ENCODE results near the gene C1QTNF5. TPM values are rescaled to one million over a fixed set of nuclear protein-coding genes. Genes with fewer than 3 reads are reported as not detected.

C1QTNF5 gene
- total RNA-seq, 6 experiments from 2014 or later = 8.2 to 16.1 (median 15.1) TPM

- Mint-ChIP-seq H3K27ac (no peak overlapping the region; the same call in 1 of the 2 replicates), H3K27me3 (ENCODE audit: insufficient read depth) (no peaks in the 10 kb centered on the region), H3K9me3 (no peaks in the 10 kb centered on the region), H3K4me3 (no peak overlapping the region), H3K4me1 (ENCODE audit: low read depth) (peaks cover 5% of the 10 kb centered on the region; the same call in 1 of the 2 replicates), H3K36me3 (ENCODE audit: low read depth) (peaks cover 46% of the 10 kb centered on the region)
- TF ChIP-seq, protein P1, sequence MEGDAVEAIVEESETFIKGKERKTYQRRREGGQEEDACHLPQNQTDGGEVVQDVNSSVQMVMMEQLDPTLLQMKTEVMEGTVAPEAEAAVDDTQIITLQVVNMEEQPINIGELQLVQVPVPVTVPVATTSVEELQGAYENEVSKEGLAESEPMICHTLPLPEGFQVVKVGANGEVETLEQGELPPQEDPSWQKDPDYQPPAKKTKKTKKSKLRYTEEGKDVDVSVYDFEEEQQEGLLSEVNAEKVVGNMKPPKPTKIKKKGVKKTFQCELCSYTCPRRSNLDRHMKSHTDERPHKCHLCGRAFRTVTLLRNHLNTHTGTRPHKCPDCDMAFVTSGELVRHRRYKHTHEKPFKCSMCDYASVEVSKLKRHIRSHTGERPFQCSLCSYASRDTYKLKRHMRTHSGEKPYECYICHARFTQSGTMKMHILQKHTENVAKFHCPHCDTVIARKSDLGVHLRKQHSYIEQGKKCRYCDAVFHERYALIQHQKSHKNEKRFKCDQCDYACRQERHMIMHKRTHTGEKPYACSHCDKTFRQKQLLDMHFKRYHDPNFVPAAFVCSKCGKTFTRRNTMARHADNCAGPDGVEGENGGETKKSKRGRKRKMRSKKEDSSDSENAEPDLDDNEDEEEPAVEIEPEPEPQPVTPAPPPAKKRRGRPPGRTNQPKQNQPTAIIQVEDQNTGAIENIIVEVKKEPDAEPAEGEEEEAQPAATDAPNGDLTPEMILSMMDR (IDR thresholded peaks at IDR 0.05) = no peak
- DNase-seq = no peak
Observed at GRCh38 chr11:119298726-119299125, 42.0 kb downstream of the C1QTNF5 start.

DNA sequence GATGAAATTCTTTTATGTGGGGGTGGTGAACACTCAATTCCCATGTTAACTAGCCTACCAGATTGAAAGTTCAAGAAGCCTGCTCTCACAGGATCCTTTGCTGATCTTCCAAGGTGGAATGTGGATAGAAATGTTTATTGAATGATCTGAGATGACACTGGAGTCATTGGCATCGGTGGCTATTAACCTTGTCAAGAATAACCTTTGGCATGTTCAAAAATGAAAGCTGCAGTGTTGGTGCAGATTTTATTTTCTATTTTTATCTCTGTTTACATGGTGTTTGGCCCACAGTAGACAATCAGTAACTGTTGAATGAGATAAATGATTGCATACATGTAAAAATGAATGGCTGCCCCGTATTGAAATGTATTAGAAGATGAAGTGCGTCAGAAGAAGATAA, 42.7 kb downstream of the C1QTNF5 start:
- Mint-ChIP-seq H3K4me3 (no peak overlapping the region), H3K27ac (no peak overlapping the region), H3K36me3 (ENCODE audit: low read depth) (peaks cover 38% of the 10 kb centered on the region), H3K9me3 (no peaks in the 10 kb centered on the region), H3K27me3 (ENCODE audit: insufficient read depth) (no peaks in the 10 kb centered on the region), H3K4me1 (ENCODE audit: low read depth) (peaks cover 5% of the 10 kb centered on the region; the same call in 1 of the 2 replicates)
- DNase-seq = no peak
- TF ChIP-seq, protein P1 (IDR thresholded peaks at IDR 0.05) = no peak

- Mint-ChIP-seq H3K27ac (no peak overlapping the region), H3K4me3 (no peak overlapping the region), H3K4me1 (ENCODE audit: low read depth) (peaks cover 5% of the 10 kb centered on the region; the same call in 1 of the 2 replicates), H3K36me3 (ENCODE audit: low read depth) (peaks cover 37% of the 10 kb centered on the region), H3K27me3 (ENCODE audit: insufficient read depth) (no peaks in the 10 kb centered on the region), H3K9me3 (peaks cover 5% of the 10 kb centered on the region; the same call in 1 of the 2 replicates)
- no peak for DNase-seq
- TF ChIP-seq, protein P1 (IDR thresholded peaks at IDR 0.05) = peak; percentile 30; the same call in 1 of the 2 replicates
Observed at GRCh38 chr11:119295178-119295577, 45.5 kb downstream of the C1QTNF5 start.

- no peak for DNase-seq
- TF ChIP-seq, protein P1 (IDR thresholded peaks at IDR 0.05) = no peak
- H3K27ac Mint-ChIP-seq = no peak overlapping the region
- H3K36me3 Mint-ChIP-seq (ENCODE audit: low read depth) = peaks cover 43% of the 10 kb centered on the region
- H3K27me3 Mint-ChIP-seq (ENCODE audit: insufficient read depth) = no peaks in the 10 kb centered on the region
- H3K9me3 Mint-ChIP-seq = peaks cover 5% of the 10 kb centered on the region; the same call in 1 of the 2 replicates
- peaks cover 2% of the 10 kb centered on the region; the same call in 1 of the 2 replicates for H3K4me1 Mint-ChIP-seq (ENCODE audit: low read depth)
- no peak overlapping the region for H3K4me3 Mint-ChIP-seq
Observed at GRCh38 chr11:119293461-119293860, 47.2 kb downstream of the C1QTNF5 start.

DNA sequence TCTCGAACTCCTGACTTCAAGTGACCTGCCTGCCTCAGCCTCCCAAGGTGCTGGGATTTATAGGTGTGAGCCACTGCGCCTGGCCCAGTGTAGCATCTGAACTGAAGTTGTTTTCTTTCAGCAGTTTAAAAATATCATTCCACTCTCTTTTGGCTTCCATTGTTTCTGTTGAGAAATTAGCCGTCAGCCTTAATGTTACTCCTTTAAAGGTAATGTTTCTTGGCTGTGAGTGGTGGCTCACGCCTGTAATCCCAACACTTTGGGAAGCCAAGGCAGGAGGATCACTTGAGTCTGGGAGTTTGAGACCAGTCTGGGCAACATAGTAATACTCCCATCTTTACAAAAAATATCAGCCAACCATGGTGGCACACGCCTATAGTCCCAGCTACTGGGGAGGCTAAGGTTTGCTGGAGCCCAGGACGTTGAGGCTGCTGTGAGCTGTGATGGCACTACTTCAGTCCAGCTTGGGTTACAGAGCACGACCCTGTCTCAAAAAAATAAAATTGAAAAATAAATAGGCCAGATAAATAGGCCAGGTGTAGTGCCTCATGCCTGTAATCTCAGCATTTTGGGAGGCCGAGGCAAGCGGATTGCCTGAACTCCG, 49.7 kb downstream of the C1QTNF5 start:
- no peaks in the 10 kb centered on the region for H3K27me3 Mint-ChIP-seq (ENCODE audit: insufficient read depth)
- no peak overlapping the region for H3K27ac Mint-ChIP-seq
- DNase-seq = no peak
- peaks cover 36% of the 10 kb centered on the region for H3K36me3 Mint-ChIP-seq (ENCODE audit: low read depth)
- TF ChIP-seq, protein P1 (IDR thresholded peaks at IDR 0.05) = no peak
- peaks cover 5% of the 10 kb centered on the region; the same call in 1 of the 2 replicates for H3K9me3 Mint-ChIP-seq
- no peaks in the 10 kb centered on the region for H3K4me1 Mint-ChIP-seq (ENCODE audit: low read depth)
- H3K4me3 Mint-ChIP-seq = no peak overlapping the region

Small RNA genes within 50 kb of the gene (microRNA-seq; reads per million reads assigned to microRNA genes)
- not detected for gene MIR6756

Other genes starting within 250 kb of the C1QTNF5 start
- 10 to 100 TPM; 40.5 to 52.5 (median 49.1) TPM for gene DPAGT1, start 239.0 kb downstream of the C1QTNF5 start, total RNA-seq (2021; fragmentation: NEBNext Ultra II Directional; extraction: Animal tissue kit (Norgen Biotek cat#: 25700))
- 10 to 100 TPM; 10.0 to 13.5 (median 10.8) TPM for gene C2CD2L, start 233.5 kb downstream of the C1QTNF5 start, total RNA-seq (2021; fragmentation: NEBNext Ultra II Directional; extraction: Animal tissue kit (Norgen Biotek cat#: 25700))
- 10 to 100 TPM in 4 of 6 experiments, 1 to 10 TPM in 2; 9.9 to 13.4 (median 11.3) TPM for gene HINFP, start 219.3 kb downstream of the C1QTNF5 start, total RNA-seq (2021; fragmentation: NEBNext Ultra II Directional; extraction: Animal tissue kit (Norgen Biotek cat#: 25700))
- under 1 TPM; 0.05 to 0.50 (median 0.18) TPM for gene ABCG4, start 191.8 kb downstream of the C1QTNF5 start, total RNA-seq (2021; fragmentation: NEBNext Ultra II Directional; extraction: Animal tissue kit (Norgen Biotek cat#: 25700))
- gene NLRX1, start 172.2 kb downstream of the C1QTNF5 start, total RNA-seq (2021; fragmentation: NEBNext Ultra II Directional; extraction: Animal tissue kit (Norgen Biotek cat#: 25700)) = 10 to 100 TPM; 11.8 to 14.5 (median 12.9) TPM
- gene NHERF4, start 155.4 kb downstream of the C1QTNF5 start, total RNA-seq (2021; fragmentation: NEBNext Ultra II Directional; extraction: Animal tissue kit (Norgen Biotek cat#: 25700)) = not detected
- gene CBL, start 134.5 kb downstream of the C1QTNF5 start, total RNA-seq (2021; fragmentation: NEBNext Ultra II Directional; extraction: Animal tissue kit (Norgen Biotek cat#: 25700)) = 10 to 100 TPM; 24.2 to 31.2 (median 26.1) TPM
- 1 to 10 TPM; 1.8 to 7.7 (median 6.9) TPM for gene MCAM, start 23.8 kb downstream of the C1QTNF5 start, total RNA-seq (2021; fragmentation: NEBNext Ultra II Directional; extraction: Animal tissue kit (Norgen Biotek cat#: 25700))
- gene RNF26, start 6.4 kb downstream of the C1QTNF5 start, total RNA-seq (2021; fragmentation: NEBNext Ultra II Directional; extraction: Animal tissue kit (Norgen Biotek cat#: 25700)) = 10 to 100 TPM; 48.6 to 63.5 (median 52.7) TPM
- not detected for gene MFRP, start 5.8 kb upstream of the C1QTNF5 start, total RNA-seq (2021; fragmentation: NEBNext Ultra II Directional; extraction: Animal tissue kit (Norgen Biotek cat#: 25700))
- under 1 TPM; 0.32 to 0.71 (median 0.49) TPM for gene USP2, start 40.8 kb upstream of the C1QTNF5 start, total RNA-seq (2021; fragmentation: NEBNext Ultra II Directional; extraction: Animal tissue kit (Norgen Biotek cat#: 25700))
- gene THY1, start 82.3 kb upstream of the C1QTNF5 start, total RNA-seq (2021; fragmentation: NEBNext Ultra II Directional; extraction: Animal tissue kit (Norgen Biotek cat#: 25700)) = 100 to 1,000 TPM; 705 to 934 (median 790) TPM